HG02943 (cell line): ENCODE data around the gene OR4D11.
"Not testable (repeated sequence)": the region's sequence is repeated elsewhere in the genome, so short reads cannot be mapped to it uniquely, and the experiment has no call there.

Experiments
- ATAC-seq: cut with Tn5 transposase; IDR thresholded peaks from one replicate; pipeline ENCODE4 v1.9.1; 2021; ENCODE audit warnings: mild to moderate bottlenecking, low read depth, moderate library complexity; ENCODE audit not compliant: unreplicated experiment

Gene OR4D11

GRCh38 chr11:59503276-59503675 lies at the start of gene OR4D11:
Gene OR4D11, plus strand, starts transcription at chr11:59503576. Its CDS starts 0 bp downstream, at chr11:59503576.
- no peak for ATAC-seq

GRCh38 chr11:59456661-59457060 lies 46.7 kb upstream of the OR4D11 start, which contains the start of gene OR4D6:
Gene OR4D6, plus strand, starts transcription at chr11:59456961. Its CDS starts 0 bp downstream, at chr11:59456961.
- ATAC-seq: no peak

GRCh38 chr11:59459916-59460315 lies 43.5 kb upstream of the OR4D11 start:
- ATAC-seq: no peak

GRCh38 chr11:59463190-59463641 lies 40.2 kb upstream of the OR4D11 start:
- no peak for ATAC-seq

- ATAC-seq: no peak
Observed at GRCh38 chr11:59473015-59473414, 30.4 kb upstream of the OR4D11 start, which contains the start of gene OR4D10. Gene OR4D10, plus strand, starts transcription at chr11:59473315. Its CDS starts 4,115 bp downstream, at chr11:59477430.

- no peak for ATAC-seq
Observed at GRCh38 chr11:59475176-59475575, 28.2 kb upstream of the OR4D11 start.

- no peak for ATAC-seq
Observed at GRCh38 chr11:59479906-59480305, 23.5 kb upstream of the OR4D11 start.

GRCh38 chr11:59480359-59480758 lies 23.0 kb upstream of the OR4D11 start:
- ATAC-seq: no peak

- no peak for ATAC-seq
Observed at GRCh38 chr11:59501931-59502330, 1.4 kb upstream of the OR4D11 start.

GRCh38 chr11:59510941-59511589 lies 7.7 kb downstream of the OR4D11 start, which contains the start of gene OR4D9:
Gene OR4D9, plus strand, starts transcription at chr11:59511539. Its CDS starts 3,374 bp downstream, at chr11:59514913.
- ATAC-seq: no peak

GRCh38 chr11:59511675-59512074 lies 8.3 kb downstream of the OR4D11 start:
- no peak for ATAC-seq

GRCh38 chr11:59520139-59520538 lies 16.8 kb downstream of the OR4D11 start:
- not testable (repeated sequence) for ATAC-seq

GRCh38 chr11:59520741-59521140 lies 17.4 kb downstream of the OR4D11 start:
- ATAC-seq: no peak

GRCh38 chr11:59523541-59523940 lies 20.2 kb downstream of the OR4D11 start:
- no peak for ATAC-seq

GRCh38 chr11:59528711-59529110 lies 25.3 kb downstream of the OR4D11 start:
- ATAC-seq: no peak

GRCh38 chr11:59532620-59533019 lies 29.2 kb downstream of the OR4D11 start:
- no peak for ATAC-seq

GRCh38 chr11:59534676-59535075 lies 31.3 kb downstream of the OR4D11 start:
- no peak for ATAC-seq

- ATAC-seq: no peak
Observed at GRCh38 chr11:59542142-59542810, 38.9 kb downstream of the OR4D11 start.

GRCh38 chr11:59543713-59544112 lies 40.3 kb downstream of the OR4D11 start:
- ATAC-seq: not testable (repeated sequence)

- no peak for ATAC-seq
Observed at GRCh38 chr11:59544869-59545178, 41.4 kb downstream of the OR4D11 start.

GRCh38 chr11:59545179-59546020 lies 42.0 kb downstream of the OR4D11 start:
- no peak for ATAC-seq
